ENCODE results near the gene BRWD1. TPM values are rescaled to one million over a fixed set of nuclear protein-coding genes. Genes with fewer than 3 reads are reported as not detected.

BRWD1 gene
- total RNA-seq, 2 donors from 2014 or later = 38.6 to 43.1 TPM

DNA sequence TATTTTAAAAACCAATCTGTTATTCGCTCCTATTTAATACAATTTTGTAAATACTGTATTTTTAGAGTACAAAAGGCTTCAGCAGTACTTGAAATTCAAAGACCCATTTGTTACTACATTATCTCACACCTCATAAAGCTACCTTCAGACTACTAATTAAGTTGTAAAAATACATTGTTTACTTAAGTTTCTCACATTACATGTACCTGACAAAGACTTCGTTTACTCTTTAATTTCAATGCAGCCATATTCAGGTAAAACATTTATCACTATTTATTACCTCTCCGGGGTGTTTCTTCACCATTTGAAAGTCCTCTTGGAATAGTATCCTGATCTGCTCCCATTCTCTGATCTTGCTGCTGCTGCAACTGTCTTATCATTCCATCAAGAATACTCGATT lies 55.2 kb downstream of the BRWD1 start:
- TF ChIP-seq, protein P1, sequence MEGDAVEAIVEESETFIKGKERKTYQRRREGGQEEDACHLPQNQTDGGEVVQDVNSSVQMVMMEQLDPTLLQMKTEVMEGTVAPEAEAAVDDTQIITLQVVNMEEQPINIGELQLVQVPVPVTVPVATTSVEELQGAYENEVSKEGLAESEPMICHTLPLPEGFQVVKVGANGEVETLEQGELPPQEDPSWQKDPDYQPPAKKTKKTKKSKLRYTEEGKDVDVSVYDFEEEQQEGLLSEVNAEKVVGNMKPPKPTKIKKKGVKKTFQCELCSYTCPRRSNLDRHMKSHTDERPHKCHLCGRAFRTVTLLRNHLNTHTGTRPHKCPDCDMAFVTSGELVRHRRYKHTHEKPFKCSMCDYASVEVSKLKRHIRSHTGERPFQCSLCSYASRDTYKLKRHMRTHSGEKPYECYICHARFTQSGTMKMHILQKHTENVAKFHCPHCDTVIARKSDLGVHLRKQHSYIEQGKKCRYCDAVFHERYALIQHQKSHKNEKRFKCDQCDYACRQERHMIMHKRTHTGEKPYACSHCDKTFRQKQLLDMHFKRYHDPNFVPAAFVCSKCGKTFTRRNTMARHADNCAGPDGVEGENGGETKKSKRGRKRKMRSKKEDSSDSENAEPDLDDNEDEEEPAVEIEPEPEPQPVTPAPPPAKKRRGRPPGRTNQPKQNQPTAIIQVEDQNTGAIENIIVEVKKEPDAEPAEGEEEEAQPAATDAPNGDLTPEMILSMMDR (IDR thresholded peaks at IDR 0.05) = no peak
- no peak for DNase-seq
- Histone ChIP-seq H3K9me3 (no peaks in the 10 kb centered on the region), H3K27ac (no peak overlapping the region), H3K9ac (ENCODE audit: low read depth in 2 of 2, low read length in 2 of 2) (no peak overlapping the region), H3K27me3 (no peaks in the 10 kb centered on the region), H3K4me1 (no peaks in the 10 kb centered on the region), H3K4me3 (no peak overlapping the region), H3K36me3 (peaks cover 7% of the 10 kb centered on the region)
- intact Hi-C loops (cut with DNase I) = no loop called here

DNA sequence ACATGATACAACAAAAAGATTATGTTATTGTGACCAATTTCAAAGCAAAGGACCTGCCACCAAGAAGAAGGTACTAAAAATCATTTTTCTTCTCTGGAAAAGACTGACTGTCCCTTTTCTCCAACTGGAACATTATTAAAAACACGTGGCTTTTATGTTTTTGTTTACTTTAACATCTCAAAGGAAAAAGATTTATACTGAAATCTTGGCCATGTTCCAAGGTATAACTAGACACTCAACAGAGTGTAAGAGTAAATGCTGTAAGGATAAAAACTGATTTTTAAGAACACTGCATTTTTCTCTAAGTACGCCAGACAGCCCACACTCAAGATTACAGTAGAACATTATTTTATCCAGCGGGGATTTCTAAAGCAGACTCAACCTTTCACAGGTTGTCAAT lies 62.1 kb downstream of the BRWD1 start:
- peaks cover 11% of the 10 kb centered on the region for H3K4me1 ChIP-seq
- no peaks in the 10 kb centered on the region for H3K27me3 ChIP-seq
- intact Hi-C loops (cut with DNase I) = no loop called here
- H3K9me3 ChIP-seq = no peaks in the 10 kb centered on the region
- no peak for DNase-seq
- H3K4me3 ChIP-seq = no peak overlapping the region
- no peak overlapping the region for H3K9ac ChIP-seq (ENCODE audit: low read depth in 2 of 2, low read length in 2 of 2)
- H3K36me3 ChIP-seq = peaks cover 7% of the 10 kb centered on the region
- TF ChIP-seq, protein P1 (IDR thresholded peaks at IDR 0.05) = no peak
- H3K27ac ChIP-seq = no peak overlapping the region

DNA sequence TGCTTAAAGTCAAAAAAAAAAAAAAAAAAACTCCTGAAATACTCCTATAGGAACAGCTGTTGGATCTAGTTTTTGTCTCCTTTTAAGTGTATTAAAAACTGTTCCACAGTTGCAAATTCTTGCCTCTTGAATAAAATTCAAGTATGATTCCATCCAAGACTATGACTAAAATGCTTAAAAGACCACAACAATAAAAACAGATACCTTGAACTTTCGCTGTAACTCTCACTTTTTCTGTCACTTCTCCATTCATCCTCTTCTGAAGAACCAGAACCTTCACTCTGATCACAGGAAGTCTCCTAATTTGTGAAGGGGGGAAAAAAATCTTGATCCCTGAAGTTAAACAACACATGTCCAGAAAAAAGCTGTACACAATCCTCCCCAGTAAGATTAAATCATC lies 75.2 kb downstream of the BRWD1 start:
- Histone ChIP-seq H3K9ac (ENCODE audit: low read depth in 2 of 2, low read length in 2 of 2) (no peak overlapping the region), H3K27ac (no peak overlapping the region), H3K4me3 (no peak overlapping the region), H3K4me1 (no peaks in the 10 kb centered on the region), H3K27me3 (no peaks in the 10 kb centered on the region), H3K9me3 (no peaks in the 10 kb centered on the region), H3K36me3 (peaks cover 6% of the 10 kb centered on the region)
- no peak for DNase-seq
- intact Hi-C loops (cut with DNase I) = no loop called here
- TF ChIP-seq, protein P1 (IDR thresholded peaks at IDR 0.05) = no peak

DNA sequence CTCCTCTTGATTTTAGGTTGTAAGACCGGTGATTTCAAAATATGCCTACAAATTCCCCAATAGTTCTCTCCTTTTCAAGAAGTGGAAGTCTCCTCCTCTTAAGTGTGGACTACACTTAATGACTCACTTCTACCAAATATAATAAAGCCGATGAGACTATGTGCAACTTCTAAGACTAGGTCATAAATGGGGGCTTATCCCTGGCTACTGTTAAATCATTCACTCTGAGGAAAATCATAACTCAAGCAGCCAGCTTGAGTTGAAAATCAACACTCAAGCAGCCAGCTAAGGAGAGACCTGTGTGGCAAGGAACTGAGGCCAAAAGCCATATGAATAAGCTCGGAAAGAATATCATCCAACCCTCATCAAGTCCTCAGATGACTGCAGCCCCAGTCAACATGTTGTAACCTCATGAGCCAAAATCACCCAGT lies 80.6 kb downstream of the BRWD1 start:
- no peaks in the 10 kb centered on the region for H3K36me3 ChIP-seq
- intact Hi-C loops (cut with DNase I) = no loop called here
- H3K4me1 ChIP-seq = no peaks in the 10 kb centered on the region

DNA sequence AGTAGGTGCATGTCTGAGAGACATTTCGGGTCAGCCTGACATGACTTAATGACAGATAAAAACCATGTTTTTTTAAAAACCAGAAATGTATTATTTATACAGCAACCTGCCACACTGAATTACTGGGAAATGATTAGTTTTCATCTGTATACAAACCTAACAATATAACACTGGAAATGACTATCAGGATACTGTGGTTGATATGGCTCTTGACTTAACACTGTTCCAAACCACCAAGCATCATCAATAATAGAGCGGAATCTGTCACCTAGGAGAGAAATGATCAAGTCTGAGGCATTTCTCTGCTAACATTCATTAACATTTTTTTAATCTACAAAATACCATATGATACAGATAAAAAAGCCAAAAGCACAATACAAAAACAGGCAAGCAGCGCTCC lies 88.5 kb downstream of the BRWD1 start:
- Histone ChIP-seq H3K36me3 (no peaks in the 10 kb centered on the region), H3K9me3 (no peaks in the 10 kb centered on the region), H3K27me3 (no peaks in the 10 kb centered on the region), H3K27ac (no peak overlapping the region), H3K4me3 (no peak overlapping the region), H3K4me1 (no peaks in the 10 kb centered on the region), H3K9ac (ENCODE audit: low read depth in 2 of 2, low read length in 2 of 2) (no peak overlapping the region)
- intact Hi-C loops (cut with DNase I) = loop anchor here (10.0 kb wide), 1 partner anchor 50 kb away; no protein-coding TSS in a partner anchor
- TF ChIP-seq, protein P1 (IDR thresholded peaks at IDR 0.05) = no peak
- no peak for DNase-seq

More for the DNA sequence above, 80.6 kb downstream of the BRWD1 start:
- H3K9me3 ChIP-seq = no peaks in the 10 kb centered on the region
- H3K27me3 ChIP-seq = no peaks in the 10 kb centered on the region
- no peak for DNase-seq
- TF ChIP-seq, protein P1 (IDR thresholded peaks at IDR 0.05) = no peak
- H3K4me3 ChIP-seq = no peak overlapping the region
- no peak overlapping the region for H3K27ac ChIP-seq
- no peak overlapping the region for H3K9ac ChIP-seq (ENCODE audit: low read depth in 2 of 2, low read length in 2 of 2)

Measured in colonic mucosa (tissue), 4 donors.